ENCODE measurements around the gene DYNLT5. TPM values are rescaled to one million over a fixed set of nuclear protein-coding genes. Genes with fewer than 3 reads are reported as not detected.
"Not testable (repeated sequence)": the region's sequence is repeated elsewhere in the genome, so short reads cannot be mapped to it uniquely, and the experiment has no call there.

DYNLT5 gene
- total RNA-seq, 1 experiment from 2014 or later: not detected

GRCh38 chr1:66779475-66780078 lies 27.3 kb downstream of the DYNLT5 start:
- in situ Hi-C loops (cut with HindIII; ENCODE audit: low pct_unique_long_range_greater_than_20kb, low sequenced_read_pairs): no loop called here
- intact Hi-C loops (cut with micrococcal nuclease; ENCODE audit: unreplicated experiment): no loop called here
- Histone ChIP-seq H3K4me3 (ENCODE audit: low read depth in 2 of 2, low read length in 2 of 2) (no peak overlapping the region), H3K27ac (ENCODE audit: low read length) (no peak overlapping the region), H3K4me1 (ENCODE audit: control insufficient read depth, insufficient read depth, low read length) (no peaks in the 10 kb centered on the region), H3K27me3 (ENCODE audit: control insufficient read depth, insufficient read depth, low read length) (peaks cover 2% of the 10 kb centered on the region; the same call in 1 of the 2 replicates), H3K36me3 (ENCODE audit: control insufficient read depth, insufficient read depth, low read length) (no peaks in the 10 kb centered on the region), H3K9me3 (ENCODE audit: control insufficient read depth, insufficient read depth, low read depth, low read length) (no peaks in the 10 kb centered on the region)
- TF ChIP-seq CTCF (IDR thresholded peaks at IDR 0.05): no peak
- ChIA-PET CTCF (no interaction called here), POLR2A (no interaction called here)
- DNase-seq (ENCODE audit: low read depth, low spot score) (no peak), ATAC-seq (no peak)
- BruUV-seq (replicated peaks): no TSS peak

- CTCF ChIA-PET; in situ Hi-C loops (cut with HindIII; ENCODE audit: low pct_unique_long_range_greater_than_20kb, low sequenced_read_pairs); DNase-seq (ENCODE audit: low read depth, low spot score); H3K9me3 ChIP-seq (ENCODE audit: control insufficient read depth, insufficient read depth, low read depth, low read length); BruUV-seq (replicated peaks); H3K27ac ChIP-seq (ENCODE audit: low read length); ATAC-seq; H3K36me3 ChIP-seq (ENCODE audit: control insufficient read depth, insufficient read depth, low read length); POLR2A ChIA-PET; intact Hi-C loops (cut with micrococcal nuclease; ENCODE audit: unreplicated experiment); H3K27me3 ChIP-seq (ENCODE audit: control insufficient read depth, insufficient read depth, low read length); H3K4me3 ChIP-seq (ENCODE audit: low read depth in 2 of 2, low read length in 2 of 2); H3K4me1 ChIP-seq (ENCODE audit: control insufficient read depth, insufficient read depth, low read length): not testable (repeated sequence)
Measured at GRCh38 chr1:66785800-66786199, 33.5 kb downstream of the DYNLT5 start.

- Histone ChIP-seq H3K4me3 (ENCODE audit: low read depth in 2 of 2, low read length in 2 of 2) (no peak overlapping the region), H3K36me3 (ENCODE audit: control insufficient read depth, insufficient read depth, low read length) (no peaks in the 10 kb centered on the region), H3K27ac (ENCODE audit: low read length) (no peak overlapping the region), H3K27me3 (ENCODE audit: control insufficient read depth, insufficient read depth, low read length) (peaks cover 5% of the 10 kb centered on the region), H3K4me1 (ENCODE audit: control insufficient read depth, insufficient read depth, low read length) (no peaks in the 10 kb centered on the region), H3K9me3 (ENCODE audit: control insufficient read depth, insufficient read depth, low read depth, low read length) (no peaks in the 10 kb centered on the region)
- no TSS peak for BruUV-seq (replicated peaks)
- DNase-seq (ENCODE audit: low read depth, low spot score): no peak
- POLR2A ChIA-PET: no interaction called here
- no peak for TF ChIP-seq CTCF (IDR thresholded peaks at IDR 0.05)
- no peak for TF ChIP-seq TCF7L2 (IDR thresholded peaks at IDR 0.05; ENCODE audit: low read depth, low read length)
- no peak for TF ChIP-seq SIN3A (IDR thresholded peaks at IDR 0.05; ENCODE audit: borderline replicate concordance, insufficient read depth, low read depth, low read length)
- no peak for TF ChIP-seq REST (IDR thresholded peaks at IDR 0.05; ENCODE audit: insufficient read depth in 1 of 2, low read depth in 2 of 2, low read length in 1 of 2)
- no peak for TF ChIP-seq POLR2AphosphoS5 (IDR thresholded peaks at IDR 0.05; ENCODE audit: low read depth, low read length)
- intact Hi-C loops (cut with micrococcal nuclease; ENCODE audit: unreplicated experiment) (no loop called here), in situ Hi-C loops (cut with HindIII; ENCODE audit: low pct_unique_long_range_greater_than_20kb, low sequenced_read_pairs) (no loop called here)
- CTCF ChIA-PET: no interaction called here
- ATAC-seq: no peak
Measured at GRCh38 chr1:66787641-66788040, 35.4 kb downstream of the DYNLT5 start.

Measured in Panc1 (cell line).